SH-SY5Y (cell line): ENCODE data around the gene JAKMIP1.

ENCODE experiments used
- GATA2 ChIP-seq: IDR thresholded peaks from 2 replicates; pipeline ENCODE4 v1.6.1; 2011; ENCODE audit warnings: mild to moderate bottlenecking, low read depth, low read length
- GATA3 ChIP-seq: IDR thresholded peaks from 2 replicates; pipeline ENCODE4 v1.6.1; 2011; ENCODE audit warnings: low read depth, mild to moderate bottlenecking, low read length, moderate library complexity

DNA sequence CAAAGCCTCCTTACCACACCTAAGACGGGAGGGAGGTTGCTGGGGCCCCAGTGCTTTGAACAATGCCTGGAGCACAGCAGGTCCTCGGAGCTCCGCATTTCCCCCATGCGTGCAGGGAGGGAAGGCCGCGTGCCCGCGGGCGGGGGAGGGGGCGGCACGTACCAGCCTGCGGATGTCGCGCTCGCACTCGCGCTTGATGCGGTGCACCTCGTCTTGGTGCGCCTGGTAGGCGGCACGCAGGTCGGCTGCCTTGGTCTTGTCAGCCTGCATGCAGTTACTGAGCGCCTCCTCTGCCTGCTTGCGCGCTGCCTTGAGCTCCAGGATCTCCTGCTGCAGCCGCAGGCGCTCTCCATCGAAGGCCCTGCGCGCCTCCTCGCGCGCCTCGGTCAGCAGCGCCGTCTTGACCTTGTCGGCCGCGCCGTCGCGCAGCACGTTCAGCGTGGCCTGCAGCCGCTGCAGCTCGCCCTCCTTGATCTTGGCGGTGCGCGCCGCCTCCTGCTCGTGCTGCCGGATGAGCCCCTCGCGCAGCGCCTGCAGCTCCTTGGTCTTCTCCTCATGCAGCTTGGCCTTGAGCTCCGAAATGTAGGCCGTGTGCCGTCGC lies 94.9 kb downstream of the JAKMIP1 start:
- TF ChIP-seq GATA2: no peak
- no peak for TF ChIP-seq GATA3
